Activated CD8-positive, alpha-beta T cell treated with anti-CD3 and anti-CD28 coated beads for 36 hours (primary cell): ENCODE results near the gene DMAP1. TPM values are rescaled to one million over a fixed set of nuclear protein-coding genes. Genes with fewer than 3 reads are reported as not detected.

Experiments used
- ATAC-seq: fragments of 200-7000 bp; cut with Tn5 transposase; one replicate; pipeline ENCODE4 v1.10.0; 2021; ENCODE audit warnings: mild to moderate bottlenecking, moderate library complexity
- CTCF ChIA-PET: fragments of 350-600 bp; sonication (Branson Sonifier 250); formaldehyde crosslinking; loops from one replicate; lab custom pipeline; 2021; ENCODE audit warnings: antibody characterized with exemption; lab: Charles Lee
- POLR2A ChIA-PET: fragments of 350-600 bp; sonication (Branson Sonifier 250); formaldehyde crosslinking; loops from one replicate; lab custom pipeline; 2021; ENCODE audit warnings: antibody characterized with exemption; lab: Charles Lee
- DNase-seq: peaks from one replicate; pipeline ENCODE4 v3.0.0-alpha.2; 2020
- H3K27ac Mint-ChIP-seq: one replicate; pipeline ENCODE4 v1.8.0; 2021; ENCODE audit warnings: mild to moderate bottlenecking, mixed read lengths
- H3K27me3 Mint-ChIP-seq: one replicate; pipeline ENCODE4 v1.8.0; 2021; ENCODE audit warnings: mixed read lengths
- H3K36me3 Mint-ChIP-seq: one replicate; pipeline ENCODE4 v1.8.0; 2021; ENCODE audit warnings: low read depth, mixed read lengths
- H3K4me1 Mint-ChIP-seq: one replicate; pipeline ENCODE4 v1.8.0; 2021; ENCODE audit warnings: low read depth, mixed read lengths
- H3K4me3 Mint-ChIP-seq: one replicate; pipeline ENCODE4 v1.8.0; 2021; ENCODE audit warnings: mild to moderate bottlenecking, moderate library complexity, mixed read lengths
- H3K9me3 Mint-ChIP-seq: one replicate; pipeline ENCODE4 v1.8.0; 2021; ENCODE audit warnings: mixed read lengths
- CTCF ChIP-seq: fragments of 200-600 bp; IDR thresholded peaks from one replicate; pipeline ENCODE4 v1.8.0; 2022; ENCODE audit warnings: antibody characterized with exemption, mild to moderate bottlenecking
- intact Hi-C: fragments of 100-400 bp; cut with micrococcal nuclease; formaldehyde crosslinking; loops from one replicate; pipeline ENCODE4 v1.10.0; 2022
- total RNA-seq, 2 experiments: library from RNA; stranded (reverse); gene quantifications; one replicate each; pipeline ENCODE4 v1.2.3, GENCODE V29; 2021

Gene DMAP1
- total RNA-seq, 2 experiments from 2014 or later: 26.5 to 29.6 TPM

- no peak overlapping the region for H3K4me3 Mint-ChIP-seq
- no peaks in the 10 kb centered on the region for H3K9me3 Mint-ChIP-seq
- H3K36me3 Mint-ChIP-seq: no peaks in the 10 kb centered on the region
- POLR2A ChIA-PET: no interaction called here
- CTCF ChIA-PET: no interaction called here
- no peak for TF ChIP-seq CTCF
- H3K4me1 Mint-ChIP-seq: no peaks in the 10 kb centered on the region
- DNase-seq (no peak), ATAC-seq (no peak)
- intact Hi-C loops: no loop called here
- no peak overlapping the region for H3K27ac Mint-ChIP-seq
- H3K27me3 Mint-ChIP-seq: no peaks in the 10 kb centered on the region
Observed at GRCh38 chr1:44259090-44259489, 45.8 kb downstream of the DMAP1 start.

GRCh38 chr1:44260792-44261170, 47.5 kb downstream of the DMAP1 start:
- ChIA-PET POLR2A (no interaction called here), CTCF (no interaction called here)
- TF ChIP-seq CTCF: no peak
- peaks cover 15% of the 10 kb centered on the region for H3K4me1 Mint-ChIP-seq
- no peak overlapping the region for H3K4me3 Mint-ChIP-seq
- no peak for DNase-seq
- no peak for ATAC-seq
- intact Hi-C loops: no loop called here
- no peaks in the 10 kb centered on the region for H3K36me3 Mint-ChIP-seq
- no peak overlapping the region for H3K27ac Mint-ChIP-seq
- H3K9me3 Mint-ChIP-seq: no peaks in the 10 kb centered on the region
- no peaks in the 10 kb centered on the region for H3K27me3 Mint-ChIP-seq

- intact Hi-C loops: no loop called here
- no peak for TF ChIP-seq CTCF
- POLR2A ChIA-PET: no interaction called here
- H3K4me1 Mint-ChIP-seq: peaks cover 19% of the 10 kb centered on the region
- no peak overlapping the region for H3K27ac Mint-ChIP-seq
- no peaks in the 10 kb centered on the region for H3K9me3 Mint-ChIP-seq
- no peak for ATAC-seq
- no peaks in the 10 kb centered on the region for H3K27me3 Mint-ChIP-seq
- CTCF ChIA-PET: no interaction called here
- DNase-seq: no peak
- no peak overlapping the region for H3K4me3 Mint-ChIP-seq
- no peaks in the 10 kb centered on the region for H3K36me3 Mint-ChIP-seq
Observed at GRCh38 chr1:44261171-44261817, 48.0 kb downstream of the DMAP1 start.

GRCh38 chr1:44261962-44262361, 48.7 kb downstream of the DMAP1 start:
- H3K36me3 Mint-ChIP-seq: no peaks in the 10 kb centered on the region
- H3K9me3 Mint-ChIP-seq: no peaks in the 10 kb centered on the region
- no peak overlapping the region for H3K27ac Mint-ChIP-seq
- ATAC-seq (no peak), DNase-seq (no peak)
- intact Hi-C loops: no loop called here
- no peak overlapping the region for H3K4me3 Mint-ChIP-seq
- CTCF ChIA-PET: no interaction called here
- POLR2A ChIA-PET: no interaction called here
- no peak for TF ChIP-seq CTCF
- peaks cover 19% of the 10 kb centered on the region for H3K4me1 Mint-ChIP-seq
- H3K27me3 Mint-ChIP-seq: no peaks in the 10 kb centered on the region

GRCh38 chr1:44262414-44262813, 49.1 kb downstream of the DMAP1 start:
- POLR2A ChIA-PET: interaction anchor here (1.0 kb wide), 1 partner anchor 10 kb away, joined by 3 read pairs; no protein-coding TSS in a partner anchor
- no peak overlapping the region for H3K4me3 Mint-ChIP-seq
- ATAC-seq (no peak), DNase-seq (no peak)
- CTCF ChIA-PET: no interaction called here
- H3K27ac Mint-ChIP-seq: no peak overlapping the region
- H3K36me3 Mint-ChIP-seq: no peaks in the 10 kb centered on the region
- no peaks in the 10 kb centered on the region for H3K27me3 Mint-ChIP-seq
- peaks cover 19% of the 10 kb centered on the region for H3K4me1 Mint-ChIP-seq
- no peaks in the 10 kb centered on the region for H3K9me3 Mint-ChIP-seq
- intact Hi-C loops: no loop called here
- no peak for TF ChIP-seq CTCF
